ENCODE results near the gene TMTC1.
"Not testable (repeated sequence)": the region's sequence is repeated elsewhere in the genome, so short reads cannot be mapped to it uniquely, and the experiment has no call there.

TMTC1 gene

GRCh38 chr12:29566441-29566840 lies 217.3 kb downstream of the TMTC1 start:
- no peak for DNase-seq (ENCODE audit: low read depth)

- no peak for DNase-seq (ENCODE audit: low read depth)
These were observed 218.0 kb downstream of the TMTC1 start for GRCh38 chr12:29565727-29566126.

- DNase-seq (ENCODE audit: low read depth), result no peak
These were observed 218.8 kb downstream of the TMTC1 start for GRCh38 chr12:29564925-29565324.

GRCh38 chr12:29563636-29564035 lies 220.1 kb downstream of the TMTC1 start:
- DNase-seq (ENCODE audit: low read depth), result no peak

GRCh38 chr12:29563071-29563470 lies 220.7 kb downstream of the TMTC1 start:
- no peak for DNase-seq (ENCODE audit: low read depth)

GRCh38 chr12:29562110-29562804 lies 221.5 kb downstream of the TMTC1 start:
- DNase-seq (ENCODE audit: low read depth), result no peak

- no peak for DNase-seq (ENCODE audit: low read depth)
These were observed 222.1 kb downstream of the TMTC1 start for GRCh38 chr12:29561664-29562071.

GRCh38 chr12:29559198-29559597 lies 224.5 kb downstream of the TMTC1 start:
- no peak for DNase-seq (ENCODE audit: low read depth)

GRCh38 chr12:29556363-29556762 lies 227.4 kb downstream of the TMTC1 start:
- DNase-seq (ENCODE audit: low read depth), result no peak

- DNase-seq (ENCODE audit: low read depth), result not testable (repeated sequence)
These were observed 228.3 kb downstream of the TMTC1 start for GRCh38 chr12:29555451-29555850.

GRCh38 chr12:29552994-29553748 lies 230.6 kb downstream of the TMTC1 start:
- DNase-seq (ENCODE audit: low read depth), result no peak

- DNase-seq (ENCODE audit: low read depth), result peak; percentile 42
These were observed 231.3 kb downstream of the TMTC1 start for GRCh38 chr12:29552324-29552927.

- no peak for DNase-seq (ENCODE audit: low read depth)
These were observed 231.9 kb downstream of the TMTC1 start for GRCh38 chr12:29551812-29552211.

GRCh38 chr12:29547864-29548263 lies 235.9 kb downstream of the TMTC1 start:
- DNase-seq (ENCODE audit: low read depth), result no peak

GRCh38 chr12:29547151-29547632 lies 236.6 kb downstream of the TMTC1 start:
- DNase-seq (ENCODE audit: low read depth), result no peak

GRCh38 chr12:29546000-29546399 lies 237.7 kb downstream of the TMTC1 start:
- no peak for DNase-seq (ENCODE audit: low read depth)

GRCh38 chr12:29545102-29545467 lies 238.7 kb downstream of the TMTC1 start:
- DNase-seq (ENCODE audit: low read depth), result no peak

GRCh38 chr12:29544428-29545101 lies 239.2 kb downstream of the TMTC1 start:
- DNase-seq (ENCODE audit: low read depth), result no peak

GRCh38 chr12:29543036-29543435 lies 240.7 kb downstream of the TMTC1 start:
- no peak for DNase-seq (ENCODE audit: low read depth)

GRCh38 chr12:29537298-29537697 lies 246.4 kb downstream of the TMTC1 start:
- DNase-seq (ENCODE audit: low read depth), result no peak

GRCh38 chr12:29534935-29535334 lies 248.8 kb downstream of the TMTC1 start:
- no peak for DNase-seq (ENCODE audit: low read depth)

- no peak for DNase-seq (ENCODE audit: low read depth)
These were observed 249.8 kb downstream of the TMTC1 start for GRCh38 chr12:29533815-29534489.
